Thyroid gland (tissue), 4 donors: ENCODE measurements around the gene DOK6. TPM values are rescaled to one million over a fixed set of nuclear protein-coding genes. Genes with fewer than 3 reads are reported as not detected.

Source experiments
- DNase-seq, 2 donors: peaks; one replicate each; pipeline ENCODE4 v3.0.0-alpha.2; 2019
- H3K27ac ChIP-seq, 3 donors: fragments of 200-600 bp; sonication (generic); 1 replicate in 2 of 3; 2 replicates in 1 of 3; pipeline ENCODE4 v1.5.1; 2016 to 2019; ENCODE audit warnings: mild to moderate bottlenecking in 1 of 3, moderate library complexity in 1 of 3
- H3K27me3 ChIP-seq: fragments of 200-600 bp; sonication (generic); one replicate; pipeline ENCODE4 v1.5.1; 2019
- H3K36me3 ChIP-seq, 2 donors: fragments of 200-600 bp; sonication (generic); one replicate each; pipeline ENCODE4 v1.5.1; 2016 to 2019
- H3K4me1 ChIP-seq, 2 donors: fragments of 200-600 bp; sonication (generic); one replicate each; pipeline ENCODE4 v1.5.1; 2017 to 2019
- H3K4me3 ChIP-seq, 3 donors: fragments of 200-600 bp; sonication (generic); replicated peaks in 1 of 3; 1 replicate in 2 of 3; 2 replicates in 1 of 3; pipeline ENCODE4 v1.5.1; 2016; ENCODE audit warnings: mild to moderate bottlenecking in 1 of 3
- H3K9me3 ChIP-seq: fragments of 200-600 bp; sonication (generic); one replicate; pipeline ENCODE4 v1.5.1; 2017
- CTCF ChIP-seq, 6 experiments: fragments of 200-600 bp in 3 of 6; fragments of 450-650 bp in 3 of 6; sonication (generic) in 3 of 6; IDR thresholded peaks; one replicate each; pipeline ENCODE4 v1.5.1; 2016 to 2019; ENCODE audit warnings: antibody characterized with exemption in 6 of 6, mild to moderate bottlenecking in 2 of 6, inconsistent platforms in 1 of 6, moderate library complexity in 1 of 6
- POLR2A ChIP-seq, 2 donors: fragments of 450-650 bp; IDR thresholded peaks; one replicate each; pipeline ENCODE4 v1.6.1; 2017; ENCODE audit warnings: antibody characterized with exemption in 2 of 2, mild to moderate bottlenecking in 2 of 2, moderate library complexity in 1 of 2
- WGBS, 2 donors: methylation state at CpG; one replicate each; pipeline ENCODE4 v1.1.5; 2017; 5-methylcytosine and 5-hydroxymethylcytosine counted together
- intact Hi-C: fragments of 100-400 bp; cut with DNase I; formaldehyde crosslinking; loops from one replicate; pipeline ENCODE4 v1.15.1; 2023
- total RNA-seq, 4 donors: library from RNA; depleted of rRNA; stranded (reverse); fragments of >200 nt; gene quantifications; one replicate each; pipeline ENCODE4 v1.2.3, GENCODE V29; 2016

DOK6 gene
- total RNA-seq, 4 donors from 2014 or later: 0.94 to 3.1 (median 2.5) TPM

DNA sequence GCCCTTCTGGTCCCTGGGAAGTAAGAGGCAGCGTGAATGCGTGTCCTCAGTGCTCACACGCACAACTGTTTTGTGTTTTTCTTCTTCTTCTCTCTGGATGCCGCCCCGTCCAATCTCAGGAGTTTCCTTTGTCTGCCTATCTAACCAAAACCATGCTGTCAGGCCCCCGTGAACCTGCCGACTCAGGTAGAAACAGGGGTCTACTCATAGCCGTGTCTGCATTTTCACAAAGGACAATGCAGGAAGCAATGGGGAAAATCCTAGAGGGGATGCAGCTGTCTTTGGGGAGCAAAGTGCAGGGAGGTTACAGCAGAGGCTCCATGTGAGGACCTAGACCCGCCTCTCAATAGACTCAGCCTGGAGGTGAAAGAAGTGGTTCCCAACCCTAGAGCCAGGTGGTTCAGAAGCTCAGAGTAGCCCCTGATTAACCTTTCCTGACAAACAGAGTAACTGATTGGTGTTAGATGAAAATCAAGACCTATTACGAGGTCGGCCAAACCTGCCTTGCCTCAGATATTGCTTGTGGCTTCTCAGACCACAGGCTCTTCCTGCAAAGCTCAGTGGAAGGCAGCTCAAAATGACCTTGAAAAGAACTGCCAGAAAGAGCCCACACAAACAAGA lies 497.7 kb downstream of the DOK6 start:
- no peak overlapping the region for H3K27ac ChIP-seq
- no peak for DNase-seq
- intact Hi-C loops: no loop called here
- no peaks in the 10 kb centered on the region for H3K27me3 ChIP-seq
- H3K4me3 ChIP-seq: no peak overlapping the region
- H3K9me3 ChIP-seq: no peaks in the 10 kb centered on the region
- no peaks in the 10 kb centered on the region for H3K36me3 ChIP-seq
- TF ChIP-seq POLR2A (IDR thresholded peaks at IDR 0.05): no peak
- no peak for TF ChIP-seq CTCF (IDR thresholded peaks at IDR 0.05)
- WGBS, 2 donors: 70 to 76% methylated on average over 11 of the region's 11 CpGs
- no peaks in the 10 kb centered on the region for H3K4me1 ChIP-seq
